AG09309 (cell line): ENCODE data around the gene ZC3H7B.

Source experiments
- DNase-seq: peaks from one replicate; pipeline ENCODE4 v3.0.0-alpha.2; 2010; ENCODE audit warnings: low read depth
- H3K4me3 ChIP-seq: 2 replicates; pipeline ENCODE4 v1.5.1; 2011; ENCODE audit warnings: mild to moderate bottlenecking, low read depth, low read length, moderate library complexity; ENCODE audit not compliant: control insufficient read depth
- TF ChIP-seq, protein P1 (sequence below): IDR thresholded peaks from 2 replicates; pipeline ENCODE4 v1.5.1; 2011; ENCODE audit warnings: mild to moderate bottlenecking, low read depth, low read length, inconsistent platforms; ENCODE audit not compliant: insufficient read depth, control insufficient read depth; ENCODE audit errors: missing control alignments

ZC3H7B gene

GRCh38 chr22:41377846-41378245, 76.5 kb downstream of the ZC3H7B start:
- TF ChIP-seq, protein P1, sequence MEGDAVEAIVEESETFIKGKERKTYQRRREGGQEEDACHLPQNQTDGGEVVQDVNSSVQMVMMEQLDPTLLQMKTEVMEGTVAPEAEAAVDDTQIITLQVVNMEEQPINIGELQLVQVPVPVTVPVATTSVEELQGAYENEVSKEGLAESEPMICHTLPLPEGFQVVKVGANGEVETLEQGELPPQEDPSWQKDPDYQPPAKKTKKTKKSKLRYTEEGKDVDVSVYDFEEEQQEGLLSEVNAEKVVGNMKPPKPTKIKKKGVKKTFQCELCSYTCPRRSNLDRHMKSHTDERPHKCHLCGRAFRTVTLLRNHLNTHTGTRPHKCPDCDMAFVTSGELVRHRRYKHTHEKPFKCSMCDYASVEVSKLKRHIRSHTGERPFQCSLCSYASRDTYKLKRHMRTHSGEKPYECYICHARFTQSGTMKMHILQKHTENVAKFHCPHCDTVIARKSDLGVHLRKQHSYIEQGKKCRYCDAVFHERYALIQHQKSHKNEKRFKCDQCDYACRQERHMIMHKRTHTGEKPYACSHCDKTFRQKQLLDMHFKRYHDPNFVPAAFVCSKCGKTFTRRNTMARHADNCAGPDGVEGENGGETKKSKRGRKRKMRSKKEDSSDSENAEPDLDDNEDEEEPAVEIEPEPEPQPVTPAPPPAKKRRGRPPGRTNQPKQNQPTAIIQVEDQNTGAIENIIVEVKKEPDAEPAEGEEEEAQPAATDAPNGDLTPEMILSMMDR = no peak
- DNase-seq = no peak
- H3K4me3 ChIP-seq = no peak overlapping the region

DNA sequence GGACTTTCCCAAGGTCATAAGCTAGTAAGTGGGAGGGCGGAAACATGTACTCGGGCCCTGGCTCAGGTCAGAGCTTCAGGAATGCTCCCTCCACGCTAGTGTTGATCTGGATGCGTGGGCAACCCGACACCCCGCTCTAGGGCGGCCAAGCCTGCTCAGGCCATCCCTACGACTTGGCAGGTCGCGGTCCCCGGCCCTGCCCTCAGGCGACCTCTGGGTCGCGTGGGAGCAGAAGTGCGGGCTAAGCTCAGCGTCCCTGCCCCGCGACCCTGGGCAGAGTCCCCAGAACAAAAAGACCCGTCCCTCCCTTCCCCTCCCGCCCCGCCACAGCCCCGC, 79.6 kb downstream of the ZC3H7B start:
- peak; percentile 94 for DNase-seq
- H3K4me3 ChIP-seq = peak overlapping the region; percentile 65
- TF ChIP-seq, protein P1 = no peak

DNA sequence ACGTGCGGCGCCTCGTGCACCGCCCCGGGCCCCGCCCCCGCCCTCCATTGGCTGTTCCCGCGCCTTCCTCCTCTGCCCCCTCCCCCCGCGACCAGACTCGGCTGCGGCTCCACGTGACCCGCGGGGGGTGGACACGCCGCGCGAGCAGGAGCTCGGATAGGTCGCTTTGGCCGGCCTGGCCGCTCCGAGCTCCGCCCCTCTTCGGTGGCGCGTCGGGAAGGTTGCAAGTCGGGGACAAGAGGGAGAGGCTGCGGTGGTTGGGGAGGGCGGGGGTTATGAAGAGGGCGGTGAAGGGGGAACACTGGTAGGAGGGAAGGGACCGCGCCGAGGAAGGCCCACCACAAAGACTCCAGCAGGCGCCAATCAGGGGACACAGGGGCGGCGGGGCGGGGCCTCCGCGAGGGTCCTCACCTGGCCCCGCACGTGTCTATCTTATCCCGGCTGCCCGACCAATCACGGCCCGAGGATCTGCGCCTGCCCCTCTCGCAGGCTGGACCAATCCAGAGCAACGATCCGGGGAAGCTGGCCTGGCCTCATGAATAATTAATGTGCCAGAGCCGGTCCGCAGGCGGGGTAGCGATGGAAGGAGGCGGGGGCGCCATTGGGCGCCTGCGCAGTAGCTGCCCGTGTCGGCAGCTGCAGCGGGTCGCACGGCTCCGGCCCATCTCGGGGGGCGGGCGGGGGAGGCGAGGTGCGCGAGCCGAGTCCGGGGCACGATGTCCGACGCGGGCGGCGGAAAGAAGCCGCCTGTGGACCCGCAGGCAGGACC, 80.2 kb downstream of the ZC3H7B start, which contains the start of gene TEF:
TSS of gene TEF (plus strand) at position 614 of the 769 bp plus-strand sequence. CDS start at position 717, 103 bp downstream.
- TF ChIP-seq, protein P1 = no peak
- peak within 1 kb of the TSS; percentile 82 for H3K4me3 ChIP-seq

GRCh38 chr22:41382098-41382578, 80.8 kb downstream of the ZC3H7B start:
- TF ChIP-seq, protein P1 = no peak
- peak overlapping the region; percentile 82 for H3K4me3 ChIP-seq
- DNase-seq = no peak

More for the DNA sequence above, 80.2 kb downstream of the ZC3H7B start, which contains the start of gene TEF:
- peak; percentile 96 for DNase-seq

DNA sequence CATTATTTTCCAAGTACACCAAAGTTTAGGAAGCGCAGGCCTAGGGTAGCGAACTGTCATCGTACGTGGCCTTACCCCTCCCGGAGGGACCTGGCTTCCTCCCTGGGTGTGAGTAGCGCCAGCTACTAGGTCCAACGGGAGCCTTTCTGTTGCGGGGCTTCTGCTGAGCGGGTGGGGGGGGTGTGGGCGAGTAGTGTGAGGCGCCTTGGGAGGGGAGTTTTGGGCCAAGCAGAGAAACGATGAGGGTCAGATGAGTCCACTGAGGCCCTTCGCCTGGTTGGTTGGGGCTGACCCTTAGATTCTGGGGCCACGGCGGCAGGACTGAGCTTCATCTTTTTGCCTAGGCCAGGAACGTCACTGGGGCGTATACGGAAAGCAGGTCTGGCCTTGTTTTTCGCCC, 81.3 kb downstream of the ZC3H7B start:
- TF ChIP-seq, protein P1 = no peak
- DNase-seq = no peak
- H3K4me3 ChIP-seq = peak overlapping the region; percentile 82

DNA sequence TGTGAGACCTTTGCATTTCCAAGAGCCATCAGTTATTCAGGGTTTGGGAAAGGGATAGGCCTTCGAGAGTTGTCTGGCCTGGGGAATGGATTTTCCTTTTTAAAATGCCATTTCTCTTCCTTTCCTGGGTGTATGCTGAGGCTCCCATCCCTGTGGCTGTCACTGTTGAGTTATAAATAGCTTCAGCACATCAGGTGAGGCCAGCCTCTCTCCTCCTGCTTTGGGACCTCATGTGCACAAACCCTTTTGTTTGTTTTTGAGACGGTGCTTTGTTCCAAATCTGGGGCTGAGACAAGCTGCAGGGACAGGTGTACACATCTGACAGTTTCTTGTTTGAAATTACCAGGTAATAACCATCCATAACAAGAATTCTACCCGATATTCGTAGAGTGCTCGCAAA, 81.8 kb downstream of the ZC3H7B start:
- H3K4me3 ChIP-seq = peak overlapping the region; percentile 82
- DNase-seq = no peak
- TF ChIP-seq, protein P1 = no peak

- no peak for DNase-seq
- no peak overlapping the region for H3K4me3 ChIP-seq
- TF ChIP-seq, protein P1 = no peak
Measured at GRCh38 chr22:41384128-41384527, 82.8 kb downstream of the ZC3H7B start.
